Neural cell (in vitro differentiated cells): Measurements from ENCODE around the gene STYK1. TPM values are rescaled to one million over a fixed set of nuclear protein-coding genes. Genes with fewer than 3 reads are reported as not detected.

Experiments used
- H2AFZ ChIP-seq: fragments of 200-600, 300-800 bp; sonication (generic), shearing (Covaris generic); 2 replicates; pipeline ENCODE4 v1.6.0; 2014; ENCODE audit warnings: low read depth, mild to moderate bottlenecking, antibody characterized with exemption, low read length, moderate library complexity
- H3F3A ChIP-seq: fragments of 200-600 bp; shearing (Covaris generic); 2 replicates; pipeline ENCODE4 v1.6.1; 2016; ENCODE audit warnings: mild to moderate bottlenecking, moderate library complexity, mixed read lengths, antibody characterized with exemption, low read length; ENCODE audit not compliant: insufficient read depth, poor library complexity, severe bottlenecking
- H3K27ac ChIP-seq: fragments of 200-600, 300-800 bp; sonication (generic), shearing (Covaris generic); 2 replicates; pipeline ENCODE4 v1.5.1; 2014; ENCODE audit warnings: mild to moderate bottlenecking, low read length, moderate library complexity
- H3K27me3 ChIP-seq: fragments of 300-800, 200-600 bp; sonication (generic), shearing (Covaris generic); 2 replicates; pipeline ENCODE4 v1.6.0; 2014; ENCODE audit warnings: mild to moderate bottlenecking, low read depth, low read length, moderate library complexity; ENCODE audit not compliant: insufficient read depth
- H3K36me3 ChIP-seq: fragments of 300-800, 200-600 bp; sonication (generic), shearing (Covaris generic); 2 replicates; pipeline ENCODE4 v1.5.1; 2014; ENCODE audit warnings: mild to moderate bottlenecking, antibody characterized with exemption, low read length, moderate library complexity; ENCODE audit not compliant: insufficient read depth
- H3K4me2 ChIP-seq: fragments of 300-800, 200-600 bp; sonication (generic), shearing (Covaris generic); 2 replicates; pipeline ENCODE4 v1.6.0; 2014; ENCODE audit warnings: mild to moderate bottlenecking, low read length
- H3K4me3 ChIP-seq: fragments of 300-800, 200-600 bp; sonication (generic), shearing (Covaris generic); 2 replicates; pipeline ENCODE4 v1.5.1; 2014; ENCODE audit warnings: mild to moderate bottlenecking, low read length, moderate library complexity
- H3K79me2 ChIP-seq: fragments of 200-600 bp; shearing (Covaris generic); replicated peaks from 2 replicates; pipeline ENCODE4 v1.6.0; 2014; ENCODE audit warnings: mild to moderate bottlenecking, low read length, moderate library complexity; ENCODE audit not compliant: insufficient read depth
- H3K9ac ChIP-seq: fragments of 300-800, 200-600 bp; sonication (generic), shearing (Covaris generic); 2 replicates; pipeline ENCODE4 v1.6.1; 2016; ENCODE audit warnings: mild to moderate bottlenecking, low read length, mixed read lengths
- H3K9me2 ChIP-seq: fragments of 200-600 bp; shearing (Covaris generic); 2 replicates; pipeline ENCODE4 v1.6.1; 2016; ENCODE audit warnings: mild to moderate bottlenecking, low read length, mixed read lengths; ENCODE audit not compliant: insufficient read depth
- H3K9me3 ChIP-seq: fragments of 200-600, 300-800 bp; sonication (generic), shearing (Covaris generic); 2 replicates; pipeline ENCODE4 v1.6.1; 2016; ENCODE audit warnings: mild to moderate bottlenecking, mixed run types, low read length, moderate library complexity, mixed read lengths
- H4K20me1 ChIP-seq: fragments of 200-600 bp; shearing (Covaris generic); 2 replicates; pipeline ENCODE4 v1.6.1; 2016; ENCODE audit warnings: mild to moderate bottlenecking, mixed run types; ENCODE audit not compliant: insufficient read depth
- CTCF ChIP-seq: fragments of 450-650 bp; IDR thresholded peaks from 2 replicates; pipeline ENCODE4 v1.5.1; 2014; ENCODE audit warnings: antibody characterized with exemption, mild to moderate bottlenecking, moderate library complexity; ENCODE audit not compliant: poor library complexity, severe bottlenecking
- EP300 ChIP-seq: fragments of 450-650 bp; conservative IDR thresholded peaks from 2 replicates; pipeline ENCODE4 v1.6.1; 2014; ENCODE audit warnings: antibody characterized with exemption, mild to moderate bottlenecking, moderate library complexity; ENCODE audit not compliant: poor library complexity, severe bottlenecking
- EZH2 ChIP-seq: fragments of 200-600, 300-800 bp; shearing (Covaris generic), sonication (generic); IDR thresholded peaks from 2 replicates; pipeline ENCODE4 v1.6.1; 2014; ENCODE audit warnings: antibody characterized with exemption, low read length, borderline replicate concordance, mild to moderate bottlenecking; ENCODE audit not compliant: insufficient read depth, poor library complexity, severe bottlenecking
- MXI1 ChIP-seq: fragments of 450-650 bp; conservative IDR thresholded peaks from 2 replicates; pipeline ENCODE4 v1.6.1; 2014; ENCODE audit warnings: antibody characterized with exemption, mild to moderate bottlenecking; ENCODE audit not compliant: poor library complexity, severe bottlenecking
- POLR2AphosphoS5 ChIP-seq: IDR thresholded peaks from 2 replicates; pipeline ENCODE4 v1.6.1; 2012
- RAD21 ChIP-seq: fragments of 450-650 bp; conservative IDR thresholded peaks from 2 replicates; pipeline ENCODE4 v1.6.1; 2014; ENCODE audit warnings: antibody characterized with exemption, mild to moderate bottlenecking, moderate library complexity
- SMC3 ChIP-seq: fragments of 450-650 bp; conservative IDR thresholded peaks from 2 replicates; pipeline ENCODE4 v1.6.1; 2014; ENCODE audit warnings: antibody characterized with exemption, mild to moderate bottlenecking, moderate library complexity; ENCODE audit not compliant: poor library complexity
- TAF1 ChIP-seq: IDR thresholded peaks from 2 replicates; pipeline ENCODE4 v1.6.1; 2012; ENCODE audit warnings: low read depth
- polyA plus RNA-seq: library from polyadenylated mRNA; depleted of rRNA; stranded (reverse); fragments of >200 nt; gene quantifications from 2 replicates; pipeline ENCODE4 v1.2.3, GENCODE V29; 2014
- TF ChIP-seq, protein P1 (sequence below): IDR thresholded peaks from 2 replicates; pipeline ENCODE4 v1.6.1; 2012; ENCODE audit warnings: borderline replicate concordance

STYK1 gene
- polyA plus RNA-seq, 1 donor from 2014 or later, result 0.24 TPM

DNA sequence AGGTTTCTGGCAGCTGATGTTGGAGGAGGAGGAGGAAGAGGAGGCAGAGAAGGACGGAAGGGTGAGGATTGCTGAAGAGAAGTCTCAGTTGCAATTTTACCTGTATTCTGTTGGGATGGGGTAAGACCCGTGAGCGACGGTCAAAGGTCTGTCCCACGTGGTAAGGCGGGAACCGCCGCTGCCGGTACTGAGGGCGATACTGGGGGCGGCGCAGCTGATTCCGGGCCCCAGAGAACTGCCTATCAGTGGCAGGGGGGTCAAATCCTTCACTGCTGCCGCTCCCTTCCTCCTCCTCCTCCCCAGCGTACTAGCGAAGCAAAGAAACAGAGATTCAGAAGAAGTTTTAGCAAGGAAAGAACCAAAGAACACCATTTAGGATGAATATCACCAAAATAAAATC, 36.0 kb upstream of the STYK1 start:
- H3K27me3 ChIP-seq, result no peaks in the 10 kb centered on the region
- no peaks in the 10 kb centered on the region for H3K36me3 ChIP-seq
- no peaks in the 10 kb centered on the region for H3K79me2 ChIP-seq
- H3F3A ChIP-seq, result no peaks in the 10 kb centered on the region
- no peaks in the 10 kb centered on the region for H4K20me1 ChIP-seq
- H3K9me2 ChIP-seq, result no peaks in the 10 kb centered on the region
- TF ChIP-seq SMC3, result no peak
- TF ChIP-seq, protein P1, sequence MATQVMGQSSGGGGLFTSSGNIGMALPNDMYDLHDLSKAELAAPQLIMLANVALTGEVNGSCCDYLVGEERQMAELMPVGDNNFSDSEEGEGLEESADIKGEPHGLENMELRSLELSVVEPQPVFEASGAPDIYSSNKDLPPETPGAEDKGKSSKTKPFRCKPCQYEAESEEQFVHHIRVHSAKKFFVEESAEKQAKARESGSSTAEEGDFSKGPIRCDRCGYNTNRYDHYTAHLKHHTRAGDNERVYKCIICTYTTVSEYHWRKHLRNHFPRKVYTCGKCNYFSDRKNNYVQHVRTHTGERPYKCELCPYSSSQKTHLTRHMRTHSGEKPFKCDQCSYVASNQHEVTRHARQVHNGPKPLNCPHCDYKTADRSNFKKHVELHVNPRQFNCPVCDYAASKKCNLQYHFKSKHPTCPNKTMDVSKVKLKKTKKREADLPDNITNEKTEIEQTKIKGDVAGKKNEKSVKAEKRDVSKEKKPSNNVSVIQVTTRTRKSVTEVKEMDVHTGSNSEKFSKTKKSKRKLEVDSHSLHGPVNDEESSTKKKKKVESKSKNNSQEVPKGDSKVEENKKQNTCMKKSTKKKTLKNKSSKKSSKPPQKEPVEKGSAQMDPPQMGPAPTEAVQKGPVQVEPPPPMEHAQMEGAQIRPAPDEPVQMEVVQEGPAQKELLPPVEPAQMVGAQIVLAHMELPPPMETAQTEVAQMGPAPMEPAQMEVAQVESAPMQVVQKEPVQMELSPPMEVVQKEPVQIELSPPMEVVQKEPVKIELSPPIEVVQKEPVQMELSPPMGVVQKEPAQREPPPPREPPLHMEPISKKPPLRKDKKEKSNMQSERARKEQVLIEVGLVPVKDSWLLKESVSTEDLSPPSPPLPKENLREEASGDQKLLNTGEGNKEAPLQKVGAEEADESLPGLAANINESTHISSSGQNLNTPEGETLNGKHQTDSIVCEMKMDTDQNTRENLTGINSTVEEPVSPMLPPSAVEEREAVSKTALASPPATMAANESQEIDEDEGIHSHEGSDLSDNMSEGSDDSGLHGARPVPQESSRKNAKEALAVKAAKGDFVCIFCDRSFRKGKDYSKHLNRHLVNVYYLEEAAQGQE, result no peak
- H3K4me3 ChIP-seq, result no peak overlapping the region
- no peaks in the 10 kb centered on the region for H3K9me3 ChIP-seq
- no peak overlapping the region for H3K27ac ChIP-seq
- H3K4me2 ChIP-seq, result no peak overlapping the region
- H3K9ac ChIP-seq, result no peak overlapping the region
- H2AFZ ChIP-seq, result no peak overlapping the region

- no peaks in the 10 kb centered on the region for H3K36me3 ChIP-seq
- no peak overlapping the region for H2AFZ ChIP-seq
- TF ChIP-seq MXI1, result no peak
- TF ChIP-seq SMC3, result no peak
- TF ChIP-seq, protein P1, result no peak
- TF ChIP-seq CTCF, result no peak
- no peak for TF ChIP-seq EZH2
- no peak for TF ChIP-seq RAD21
- TF ChIP-seq TAF1, result no peak
- no peak for TF ChIP-seq EP300
- TF ChIP-seq POLR2AphosphoS5, result no peak
- H3K4me2 ChIP-seq, result no peak overlapping the region
- H3K27ac ChIP-seq, result no peak overlapping the region
- no peaks in the 10 kb centered on the region for H3K27me3 ChIP-seq
- no peaks in the 10 kb centered on the region for H4K20me1 ChIP-seq
- no peaks in the 10 kb centered on the region for H3K9me2 ChIP-seq
- no peaks in the 10 kb centered on the region for H3K79me2 ChIP-seq
- H3K4me3 ChIP-seq, result no peak overlapping the region
- H3K9ac ChIP-seq, result no peak overlapping the region
- no peaks in the 10 kb centered on the region for H3K9me3 ChIP-seq
- H3F3A ChIP-seq, result no peaks in the 10 kb centered on the region
Measured at GRCh38 chr12:10708862-10709261, 35.0 kb upstream of the STYK1 start.
